HepG2 (cell line): Measurements from ENCODE around the gene MXD1. TPM values are rescaled to one million over a fixed set of nuclear protein-coding genes. Genes with fewer than 3 reads are reported as not detected.

Source experiments
- ATAC-seq: fragments of 200-7000 bp; cut with Tn5 transposase; 3 replicates; pipeline ENCODE4 v1.9.1; 2020; ENCODE audit warnings: mild to moderate bottlenecking, moderate library complexity
- BruUV-seq: library from RNA; stranded (reverse); fragments of 400-500 nt; replicated peaks from 2 replicates; lab custom pipeline; 2021; lab: Mats Ljungman, UMichigan
- CTCF ChIA-PET: fragments of 300-600 bp; formaldehyde crosslinking; extraction: SDS; loops from one replicate; lab custom pipeline; 2021; ENCODE audit warnings: low total read pairs, inconsistent platforms, low intra/inter-chr PET ratio; lab: Yijun Ruan, JAX
- POLR2A ChIA-PET: fragments of 350-600 bp; sonication (Branson Sonifier 250); formaldehyde crosslinking; loops from one replicate; lab custom pipeline; 2020; ENCODE audit warnings: antibody characterized with exemption, inconsistent platforms; lab: Yijun Ruan, JAX
- DNase-seq: peaks from one replicate; pipeline ENCODE4 v3.0.0-alpha.2; 2015; ENCODE audit warnings: low spot score
- FAIRE-seq: peaks from 3 replicates; lab custom pipeline; 2011; peaks lifted over from hg19 to GRCh38; lab: Jason Lieb, UNC
- H2AFZ ChIP-seq: one replicate; pipeline ENCODE4 v1.6.1; 2011; ENCODE audit warnings: low read length, inconsistent platforms
- H3K27ac ChIP-seq: fragments of 300-600 bp; 3 replicates; pipeline ENCODE4 v1.8.0; 2011; ENCODE audit warnings: mixed run types, mild to moderate bottlenecking, mixed read lengths, low read length, inconsistent platforms; ENCODE audit not compliant: insufficient read depth; ENCODE audit errors: extremely low read length
- H3K27me3 ChIP-seq, 2 experiments: fragments of 200-600 bp in 1 of 2; 2 replicates in 1 of 2; 3 replicates in 1 of 2; pipeline versions ENCODE4 v1.6.0 to v1.8.0; 2011; ENCODE audit warnings: low read length in 2 of 2, mild to moderate bottlenecking in 2 of 2, moderate library complexity in 2 of 2, inconsistent platforms in 1 of 2; ENCODE audit not compliant: insufficient read depth in 2 of 2, control insufficient read depth in 1 of 2
- H3K36me3 ChIP-seq, 2 experiments: fragments of 200-600 bp in 1 of 2; replicated peaks in 1 of 2; 2 replicates in 1 of 2; 3 replicates in 1 of 2; pipeline versions ENCODE4 v1.5.1 to v1.8.0; 2011; ENCODE audit warnings: low read length in 2 of 2, inconsistent platforms in 1 of 2; ENCODE audit not compliant: insufficient read depth in 2 of 2, control insufficient read depth in 1 of 2
- H3K4me1 ChIP-seq: 2 replicates; pipeline ENCODE4 v1.5.1; 2012; ENCODE audit warnings: low read length, inconsistent platforms; ENCODE audit not compliant: insufficient read depth
- H3K4me2 ChIP-seq: 2 replicates; pipeline ENCODE4 v1.6.0; 2011; ENCODE audit warnings: low read depth, low read length, inconsistent platforms
- H3K4me3 ChIP-seq, 3 experiments: fragments of 200-600 bp in 1 of 3; sonication (generic), shearing (Covaris generic) in 1 of 3; replicated peaks in 1 of 3; 2 replicates each; pipeline ENCODE4 v1.5.1; 2011 to 2016; ENCODE audit warnings: low read length in 3 of 3, inconsistent platforms in 2 of 3, low read depth in 2 of 3, mild to moderate bottlenecking in 2 of 3, control low read depth in 1 of 3, mixed read lengths in 1 of 3; ENCODE audit not compliant: insufficient read depth in 1 of 3
- H3K79me2 ChIP-seq: one replicate; pipeline ENCODE4 v1.6.1; 2011; ENCODE audit warnings: low read length, inconsistent platforms; ENCODE audit not compliant: insufficient read depth
- H3K9ac ChIP-seq: 2 replicates; pipeline ENCODE4 v1.6.0; 2011; ENCODE audit warnings: mild to moderate bottlenecking, low read depth, low read length, inconsistent platforms; ENCODE audit not compliant: insufficient read depth
- H3K9me3 ChIP-seq: 2 replicates; pipeline ENCODE4 v1.5.1; 2012; ENCODE audit warnings: mild to moderate bottlenecking, low read length
- H4K20me1 ChIP-seq: 2 replicates; pipeline ENCODE4 v1.6.0; 2011; ENCODE audit warnings: inconsistent platforms, mild to moderate bottlenecking, low read length, moderate library complexity; ENCODE audit not compliant: insufficient read depth
- FOXP4 ChIP-seq: sonication (generic); formaldehyde crosslinking; IDR thresholded peaks from 2 replicates; pipeline ENCODE4 v1.4.0; 2020; ENCODE audit warnings: missing genetic modification reagents
- ZBTB10 ChIP-seq: sonication (generic); formaldehyde crosslinking; IDR thresholded peaks from 2 replicates; pipeline ENCODE4 v1.4.0; 2020; ENCODE audit warnings: missing genetic modification reagents, borderline replicate concordance
- WGBS: methylation state at CpG from one replicate; pipeline ENCODE4 v1.1.6; 2017; ENCODE audit warnings: low lambda C conversion rate; 5-methylcytosine and 5-hydroxymethylcytosine counted together
- in situ Hi-C: cut with HindIII; loops from 2 replicates; pipeline ENCODE4 v1.10.0; 2017; ENCODE audit warnings: low pct_unique_long_range_greater_than_20kb; ENCODE audit not compliant: extremely low pct_ligation_motif_present
- intact Hi-C: fragments of 100-400 bp; cut with micrococcal nuclease; formaldehyde crosslinking; loops from one replicate; pipeline ENCODE4 v1.10.0; 2022; ENCODE audit not compliant: unreplicated experiment
- polyA plus RNA-seq, 8 experiments: library from polyadenylated mRNA; depleted of rRNA in 3 of 8; stranded (reverse) in 7 of 8; unstranded in 1 of 8; fragments of >200 nt; fragmentation: Illumina TruSeq in 4 of 8; extraction: Trizol in 4 of 8; gene quantifications; 2 replicates each; pipeline versions ENCODE4 v1.2.1 to v1.2.3, GENCODE V29; 2011 to 2016; ENCODE audit warnings: low read depth in 4 of 8, missing spikeins in 1 of 8, mixed read lengths in 1 of 8; ENCODE audit not compliant: insufficient read depth in 1 of 8
- total RNA-seq, 5 experiments: library from RNA; depleted of rRNA; stranded (reverse); fragments of >200 nt; fragmentation: Illumina TruSeq; extraction: Trizol; gene quantifications; 2 replicates each; pipeline ENCODE4 v1.2.3, GENCODE V29; 2016; ENCODE audit warnings: low read depth in 1 of 5

MXD1 gene
- total and polyA plus RNA-seq, 2 of the 13 experiments (the other 11 are each of a cell fraction or from before 2014, with no cell fraction given) = 6.4 to 14.9 TPM

GRCh38 chr2:69989009-69989408, 74.1 kb downstream of the MXD1 start:
- no peak for ATAC-seq
- H3K9ac ChIP-seq = no peak overlapping the region
- no peak overlapping the region for H3K27ac ChIP-seq
- in situ Hi-C loops = no loop called here
- H3K9me3 ChIP-seq = no peaks in the 10 kb centered on the region
- intact Hi-C loops = no loop called here
- no peak overlapping the region for H2AFZ ChIP-seq
- H3K79me2 ChIP-seq = no peaks in the 10 kb centered on the region
- H4K20me1 ChIP-seq = no peaks in the 10 kb centered on the region
- 0 out of 2 replicates have a peak, but pooled peaks have one; percentile 22 for TF ChIP-seq ZBTB10 (CRISPR knock-in tag)
- TF ChIP-seq FOXP4 (CRISPR knock-in tag) = no peak
- H3K27me3 ChIP-seq = no peaks in the 10 kb centered on the region; a peak in 1 of 5 replicates
- POLR2A ChIA-PET = no interaction called here
- 35% methylated on average over 3 of the region's 3 CpGs for WGBS
- CTCF ChIA-PET = no interaction called here
- H3K36me3 ChIP-seq = no peaks in the 10 kb centered on the region
- H3K4me2 ChIP-seq = no peak overlapping the region
- H3K4me1 ChIP-seq = peaks cover 18% of the 10 kb centered on the region
- no peak for FAIRE-seq
- no peak for DNase-seq
- no peak overlapping the region for H3K4me3 ChIP-seq
- no TSS peak for BruUV-seq
